AG04450 (cell line): ENCODE results near the gene TFAP2A. TPM values are rescaled to one million over a fixed set of nuclear protein-coding genes. Genes with fewer than 3 reads are reported as not detected.

Experiments used
- CTCF ChIA-PET: fragments of 300-600, 350-600 bp; formaldehyde crosslinking; extraction: SDS; loops from one replicate; lab custom pipeline; 2022; ENCODE audit warnings: antibody characterized with exemption, inconsistent platforms; lab: Charles Lee
- POLR2A ChIA-PET: fragments of 350-600 bp; formaldehyde crosslinking; extraction: SDS; loops from one replicate; lab custom pipeline; 2021; ENCODE audit warnings: antibody characterized with exemption, inconsistent platforms; lab: Yijun Ruan, JAX
- DNase-seq: peaks from one replicate; pipeline ENCODE4 v3.0.0-alpha.2; 2011; ENCODE audit warnings: low read depth, low spot score
- H3K27ac ChIP-seq: one replicate; pipeline ENCODE4 v1.5.1; 2012; ENCODE audit warnings: low read depth, low read length, control low read depth
- H3K27me3 ChIP-seq: one replicate; pipeline ENCODE4 v1.6.0; 2012; ENCODE audit warnings: low read length; ENCODE audit not compliant: control insufficient read depth, insufficient read depth
- H3K4me3 ChIP-seq: 2 replicates; pipeline ENCODE4 v1.5.1; 2011; ENCODE audit warnings: mild to moderate bottlenecking, low read depth, low read length, control low read depth
- H3K9me3 ChIP-seq: 2 replicates; pipeline ENCODE4 v1.5.1; 2012; ENCODE audit warnings: low read length; ENCODE audit not compliant: control insufficient read depth, insufficient read depth
- CTCF ChIP-seq: IDR thresholded peaks from 2 replicates; pipeline ENCODE4 v1.5.1; 2011; ENCODE audit warnings: low read depth, low read length, control low read depth, inconsistent platforms
- polyA plus RNA-seq: library from polyadenylated mRNA; depleted of rRNA; stranded (reverse); fragments of >200 nt; gene quantifications from 2 replicates; pipeline ENCODE4 v1.2.3, GENCODE V29; 2011

The TFAP2A gene
- polyA plus RNA-seq, 1 experiment = 2.3 TPM

GRCh38 chr6:10408457-10408856 lies 6.4 kb downstream of the TFAP2A start:
- Histone ChIP-seq H3K4me3 (no peak overlapping the region), H3K27me3 (peaks cover 41% of the 10 kb centered on the region), H3K9me3 (peaks cover 10% of the 10 kb centered on the region), H3K27ac (no peak overlapping the region)
- no peak for TF ChIP-seq CTCF
- POLR2A ChIA-PET = no interaction called here
- CTCF ChIA-PET = no interaction called here
- no peak for DNase-seq

GRCh38 chr6:10407674-10408054 lies 7.2 kb downstream of the TFAP2A start:
- no peak for DNase-seq
- H3K27me3 ChIP-seq = peaks cover 34% of the 10 kb centered on the region
- CTCF ChIA-PET = no interaction called here
- no peak overlapping the region for H3K27ac ChIP-seq
- no peak for TF ChIP-seq CTCF
- H3K4me3 ChIP-seq = no peak overlapping the region
- peaks cover 10% of the 10 kb centered on the region for H3K9me3 ChIP-seq
- POLR2A ChIA-PET = no interaction called here

- H3K4me3 ChIP-seq = no peak overlapping the region
- no peak overlapping the region for H3K27ac ChIP-seq
- H3K9me3 ChIP-seq = peaks cover 10% of the 10 kb centered on the region
- H3K27me3 ChIP-seq = peaks cover 33% of the 10 kb centered on the region
- DNase-seq = no peak
- no peak for TF ChIP-seq CTCF
- CTCF ChIA-PET = interaction anchor here (0.5 kb wide), 1 partner anchor 1422 kb away, joined by 5 read pairs; no protein-coding TSS in a partner anchor
- POLR2A ChIA-PET = no interaction called here
Observed at GRCh38 chr6:10407018-10407673, 7.7 kb downstream of the TFAP2A start.

- CTCF ChIA-PET = interaction anchor here (0.5 to 1.3 kb wide), 2 partner anchors 8 to 1422 kb away, joined by 5 to 7 read pairs; partner anchors contain the start of gene TFAP2A
- no peak overlapping the region for H3K27ac ChIP-seq
- no peak for TF ChIP-seq CTCF
- DNase-seq = no peak
- no peak overlapping the region for H3K4me3 ChIP-seq
- peaks cover 31% of the 10 kb centered on the region for H3K27me3 ChIP-seq
- H3K9me3 ChIP-seq = peaks cover 10% of the 10 kb centered on the region
- POLR2A ChIA-PET = no interaction called here
Observed at GRCh38 chr6:10406556-10406955, 8.3 kb downstream of the TFAP2A start.

GRCh38 chr6:10405513-10405900 lies 9.4 kb downstream of the TFAP2A start:
- H3K27me3 ChIP-seq = peaks cover 21% of the 10 kb centered on the region
- no peak for DNase-seq
- no peak for TF ChIP-seq CTCF
- H3K27ac ChIP-seq = no peak overlapping the region
- H3K4me3 ChIP-seq = no peak overlapping the region
- ChIA-PET POLR2A (no interaction called here), CTCF (interaction anchor here (1.3 kb wide), 1 partner anchor 9 kb away, joined by 7 read pairs; the partner anchor contains the start of gene TFAP2A)
- H3K9me3 ChIP-seq = peaks cover 10% of the 10 kb centered on the region
